ENCODE data around the gene LCA5L. TPM values are rescaled to one million over a fixed set of nuclear protein-coding genes. Genes with fewer than 3 reads are reported as not detected.
A peak's percentile ranks its signal among the peaks of the same experiment; 100 is the strongest.

LCA5L gene
- total and polyA plus RNA-seq, 10 of the 15 experiments (the other 5 are each of a cell fraction or from before 2014, with no cell fraction given): 0.18 to 0.55 (median 0.27) TPM; not detected in 2

DNA sequence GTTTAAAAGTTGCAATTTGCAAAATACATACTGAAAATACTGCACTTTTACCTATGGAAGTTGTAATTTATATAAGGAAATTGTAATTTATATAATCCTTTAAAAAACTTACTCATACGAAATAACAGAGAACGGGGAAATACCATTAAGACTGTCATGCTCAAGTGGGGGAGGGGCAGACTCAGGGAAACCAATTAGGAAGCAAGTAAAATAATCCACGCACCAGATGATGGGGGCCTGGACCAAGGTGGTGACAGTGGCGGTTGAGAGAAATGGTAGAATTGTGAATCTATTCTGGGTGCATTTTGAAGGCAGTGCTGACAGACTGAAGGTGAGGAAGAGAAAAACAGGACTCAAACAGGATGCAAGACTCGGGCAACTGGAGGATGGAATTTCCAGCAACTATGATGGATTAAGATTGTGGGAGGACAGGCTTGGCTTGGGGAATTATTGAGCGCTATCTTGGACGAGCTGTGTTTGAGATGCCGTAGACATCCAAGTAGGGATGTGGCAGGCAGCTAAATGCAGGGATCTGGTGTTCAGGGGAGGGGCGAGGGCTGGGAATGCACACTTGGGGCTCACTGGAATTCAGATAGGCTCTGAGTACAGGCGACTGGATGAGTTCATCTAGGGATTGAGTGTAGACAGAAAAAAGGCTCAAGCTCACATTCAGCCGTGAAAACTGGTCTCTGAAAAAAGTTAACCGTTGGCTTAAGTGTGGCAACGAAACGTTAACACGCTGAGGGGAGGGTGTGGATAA lies 977 bp downstream of the LCA5L start:
- no peak overlapping the region for H3K27ac ChIP-seq (ENCODE audit: control insufficient read depth, insufficient read depth)
- ChIA-PET CTCF (interaction anchor here (1.1 kb wide), 1 partner anchor 93 kb away, joined by 3 read pairs; no protein-coding TSS in a partner anchor), RAD21 (ENCODE audit: unreplicated experiment) (interaction anchor here (1.3 to 1.4 kb wide), 2 partner anchors 57 to 59 kb away, joined by 3 to 5 read pairs; no protein-coding TSS in a partner anchor), SMC1A (ENCODE audit: uncharacterized antibody, unreplicated experiment) (interaction anchor here (0.7 to 1.6 kb wide), 3 partner anchors 34 to 264 kb away, joined by 3 read pairs; no protein-coding TSS in a partner anchor), POLR2A (no interaction called here)
- no peaks in the 10 kb centered on the region for H4K20me1 ChIP-seq (ENCODE audit: control insufficient read depth, insufficient read depth)
- no peak for ATAC-seq
- H3K79me2 ChIP-seq (ENCODE audit: control insufficient read depth, insufficient read depth, low read length): no peaks in the 10 kb centered on the region; the same call in 1 of the 2 replicates
- in situ Hi-C loops (cut with MboI) (no loop called here), intact Hi-C loops (cut with micrococcal nuclease; ENCODE audit: unreplicated experiment) (loop anchor here (10.0 kb wide), 2 partner anchors 130 to 260 kb away; partner anchors contain the start of genes BRWD1 and PSMG1)
- peak overlapping the region; percentile 94 for H2AFZ ChIP-seq (ENCODE audit: control insufficient read depth, low read depth, low read length)
- no peak for DNase-seq (ENCODE audit: low read depth, low spot score)
- no peaks in the 10 kb centered on the region; a peak in 1 of 4 replicates for H3K27me3 ChIP-seq (replicated peaks in 1 of 2; ENCODE audit: control insufficient read depth in 2 of 2, insufficient read depth in 2 of 2, low read length in 1 of 2)
- no peaks in the 10 kb centered on the region for H3K9me3 ChIP-seq (replicated peaks; ENCODE audit: control insufficient read depth, insufficient read depth, low read length)
- WGBS (ENCODE audit: insufficient coverage, insufficient replicate concordance, low lambda C conversion rate, missing lambda C conversion rate): 27% methylated on average over 14 of the region's 15 CpGs
- peak overlapping the region; percentile 69 for H3K4me2 ChIP-seq (ENCODE audit: control insufficient read depth, insufficient read depth)
- peak overlapping the region; percentile 57 for H3K9ac ChIP-seq (ENCODE audit: control insufficient read depth, insufficient read depth, low read length)
- H3K4me1 ChIP-seq (ENCODE audit: control insufficient read depth, insufficient read depth, low read length): peaks cover 4% of the 10 kb centered on the region
- no peak for FAIRE-seq
- H3K4me3 ChIP-seq: peak overlapping the region; percentile 89
- no TSS peak for BruUV-seq (replicated peaks)
- H3K36me3 ChIP-seq (ENCODE audit: control insufficient read depth in 2 of 2, insufficient read depth in 2 of 2, low read length in 1 of 2): no peaks in the 10 kb centered on the region
- TF ChIP-seq CEBPB (IDR thresholded peaks at IDR 0.05; ENCODE audit: borderline replicate concordance in 1 of 2, low read depth in 2 of 2, low read length in 2 of 2): no peak

DNA sequence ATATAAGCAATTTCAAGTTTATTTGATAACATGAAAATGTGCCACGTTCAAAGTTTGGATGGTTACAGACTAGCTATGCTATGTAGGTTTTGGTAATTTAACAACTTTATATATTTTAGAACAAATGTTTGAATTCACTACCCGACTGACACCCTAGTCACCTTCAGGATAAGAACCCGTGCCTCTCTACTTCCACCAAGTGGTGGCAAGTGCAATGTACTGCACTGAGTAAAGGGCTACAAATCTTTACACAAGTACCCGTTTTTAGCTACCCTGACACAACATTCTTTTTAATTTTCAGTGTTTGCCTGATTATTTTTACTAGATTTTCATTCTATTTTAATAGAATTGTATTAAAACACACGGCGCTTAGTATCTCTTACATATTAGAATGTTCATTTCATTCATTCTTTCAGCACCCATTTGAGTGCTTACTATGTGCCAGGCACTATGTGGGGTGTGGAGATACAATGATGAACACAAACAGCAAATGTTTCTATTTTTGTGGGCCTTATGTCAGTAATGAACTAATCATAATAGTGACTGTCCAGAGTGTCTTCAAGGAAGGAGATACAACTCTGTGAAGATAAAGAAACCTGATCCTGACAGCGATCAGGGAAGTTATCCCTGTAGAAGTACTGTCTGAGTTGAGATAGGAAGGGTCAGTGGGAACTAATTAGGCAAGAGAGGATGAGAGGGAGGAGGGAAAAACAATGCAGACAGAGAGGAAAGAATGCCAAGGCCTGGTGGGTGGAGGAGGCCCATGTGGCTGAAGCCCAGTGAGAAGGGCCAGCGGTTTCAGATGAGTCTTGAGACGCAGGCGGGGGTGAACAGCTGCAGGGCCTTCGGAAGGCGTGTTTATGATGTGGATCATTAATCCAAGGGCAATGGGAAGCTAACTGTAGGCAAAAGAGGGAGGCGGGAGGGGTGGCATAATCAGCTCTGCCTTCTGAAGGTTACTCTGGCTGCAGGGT lies 3.8 kb downstream of the LCA5L start:
- ATAC-seq (peak; percentile 62), DNase-seq (ENCODE audit: low read depth, low spot score) (no peak), FAIRE-seq (no peak)
- H3K79me2 ChIP-seq (ENCODE audit: control insufficient read depth, insufficient read depth, low read length): no peaks in the 10 kb centered on the region; the same call in 1 of the 2 replicates
- CTCF ChIA-PET: interaction anchor here (0.7 to 3.4 kb wide), 26 partner anchors 8 to 775 kb away, joined by 3 to 24 read pairs (median 4); partner anchors contain the start of gene PSMG1
- H4K20me1 ChIP-seq (ENCODE audit: control insufficient read depth, insufficient read depth): no peaks in the 10 kb centered on the region
- no peak overlapping the region for H2AFZ ChIP-seq (ENCODE audit: control insufficient read depth, low read depth, low read length)
- POLR2A ChIA-PET: no interaction called here
- RAD21 ChIA-PET (ENCODE audit: unreplicated experiment): interaction anchor here (1.0 to 1.6 kb wide), 4 partner anchors 19 to 168 kb away, joined by 3 to 10 read pairs (median 5); no protein-coding TSS in a partner anchor
- H3K36me3 ChIP-seq (ENCODE audit: control insufficient read depth in 2 of 2, insufficient read depth in 2 of 2, low read length in 1 of 2): no peaks in the 10 kb centered on the region
- no peak overlapping the region for H3K4me3 ChIP-seq
- SMC1A ChIA-PET (ENCODE audit: uncharacterized antibody, unreplicated experiment): interaction anchor here (0.7 to 1.9 kb wide), 13 partner anchors 18 to 715 kb away, joined by 3 to 7 read pairs (median 3); no protein-coding TSS in a partner anchor
- TF ChIP-seq STAT1 (conservative IDR thresholded peaks at IDR 0.05) (no peak), SMC3 (IDR thresholded peaks at IDR 0.05; ENCODE audit: borderline replicate concordance, low read length) (peak; percentile 70; the same call in 1 of the 2 replicates), KAT2A (conservative IDR thresholded peaks at IDR 0.05; ENCODE audit: control insufficient read depth, low read depth, low read length) (no peak), RAD21 (IDR thresholded peaks at IDR 0.05; ENCODE audit: insufficient read depth, low read depth, low read length) (peak; percentile 78), RELA (IDR thresholded peaks at IDR 0.05; ENCODE audit: borderline replicate concordance, partially characterized antibody) (no peak)
- TF ChIP-seq, protein P1, sequence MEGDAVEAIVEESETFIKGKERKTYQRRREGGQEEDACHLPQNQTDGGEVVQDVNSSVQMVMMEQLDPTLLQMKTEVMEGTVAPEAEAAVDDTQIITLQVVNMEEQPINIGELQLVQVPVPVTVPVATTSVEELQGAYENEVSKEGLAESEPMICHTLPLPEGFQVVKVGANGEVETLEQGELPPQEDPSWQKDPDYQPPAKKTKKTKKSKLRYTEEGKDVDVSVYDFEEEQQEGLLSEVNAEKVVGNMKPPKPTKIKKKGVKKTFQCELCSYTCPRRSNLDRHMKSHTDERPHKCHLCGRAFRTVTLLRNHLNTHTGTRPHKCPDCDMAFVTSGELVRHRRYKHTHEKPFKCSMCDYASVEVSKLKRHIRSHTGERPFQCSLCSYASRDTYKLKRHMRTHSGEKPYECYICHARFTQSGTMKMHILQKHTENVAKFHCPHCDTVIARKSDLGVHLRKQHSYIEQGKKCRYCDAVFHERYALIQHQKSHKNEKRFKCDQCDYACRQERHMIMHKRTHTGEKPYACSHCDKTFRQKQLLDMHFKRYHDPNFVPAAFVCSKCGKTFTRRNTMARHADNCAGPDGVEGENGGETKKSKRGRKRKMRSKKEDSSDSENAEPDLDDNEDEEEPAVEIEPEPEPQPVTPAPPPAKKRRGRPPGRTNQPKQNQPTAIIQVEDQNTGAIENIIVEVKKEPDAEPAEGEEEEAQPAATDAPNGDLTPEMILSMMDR (IDR thresholded peaks at IDR 0.05 in 2 of 3, conservative IDR thresholded peaks at IDR 0.05 in 1 of 3; ENCODE audit: control insufficient read depth in 2 of 3, extremely low read depth in 1 of 3, insufficient read depth in 1 of 3, low read depth in 3 of 3, low read length in 3 of 3): peak; percentile 78 to 81 (median 78)
- in situ Hi-C loops (cut with MboI): no loop called here
- BruUV-seq (replicated peaks): no TSS peak
- H3K4me2 ChIP-seq (ENCODE audit: control insufficient read depth, insufficient read depth): no peak overlapping the region
- H3K27me3 ChIP-seq (replicated peaks in 1 of 2; ENCODE audit: control insufficient read depth in 2 of 2, insufficient read depth in 2 of 2, low read length in 1 of 2): no peaks in the 10 kb centered on the region; a peak in 1 of 4 replicates
- no peaks in the 10 kb centered on the region for H3K9me3 ChIP-seq (replicated peaks; ENCODE audit: control insufficient read depth, insufficient read depth, low read length)
- H3K4me1 ChIP-seq (ENCODE audit: control insufficient read depth, insufficient read depth, low read length): peaks cover 4% of the 10 kb centered on the region
- H3K27ac ChIP-seq (ENCODE audit: control insufficient read depth, insufficient read depth): no peak overlapping the region
- H3K9ac ChIP-seq (ENCODE audit: control insufficient read depth, insufficient read depth, low read length): no peak overlapping the region
- intact Hi-C loops (cut with micrococcal nuclease; ENCODE audit: unreplicated experiment): loop anchor here (10.0 kb wide), 2 partner anchors 127 to 257 kb away; partner anchors contain the start of genes BRWD1 and PSMG1
- 34% methylated on average over 13 of the region's 13 CpGs for WGBS (ENCODE audit: insufficient coverage, insufficient replicate concordance, low lambda C conversion rate, missing lambda C conversion rate)

All from GM12878 (cell line).